ENCODE measurements around the gene GLRA2.

Gene GLRA2

GRCh38 chrX:14616301-14616700 lies 87.0 kb downstream of the GLRA2 start:
- no peak overlapping the region for H3K4me3 ChIP-seq (ENCODE audit: low read depth, low read length)
- no peak for DNase-seq (ENCODE audit: low read depth)
- no peak for TF ChIP-seq CTCF (IDR thresholded peaks at IDR 0.05; ENCODE audit: low read depth, low read length, missing control alignments)

GRCh38 chrX:14616836-14617235 lies 87.5 kb downstream of the GLRA2 start:
- no peak overlapping the region for H3K4me3 ChIP-seq (ENCODE audit: low read depth, low read length)
- no peak for TF ChIP-seq CTCF (IDR thresholded peaks at IDR 0.05; ENCODE audit: low read depth, low read length, missing control alignments)
- DNase-seq (ENCODE audit: low read depth), result no peak

- DNase-seq (ENCODE audit: low read depth), result no peak
- no peak for TF ChIP-seq CTCF (IDR thresholded peaks at IDR 0.05; ENCODE audit: low read depth, low read length, missing control alignments)
- H3K4me3 ChIP-seq (ENCODE audit: low read depth, low read length), result no peak overlapping the region
These were observed 89.0 kb downstream of the GLRA2 start for GRCh38 chrX:14618177-14618965.

GRCh38 chrX:14630733-14631132 lies 101.4 kb downstream of the GLRA2 start:
- H3K4me3 ChIP-seq (ENCODE audit: low read depth, low read length), result no peak overlapping the region
- DNase-seq (ENCODE audit: low read depth), result no peak
- peak; percentile 4 for TF ChIP-seq CTCF (IDR thresholded peaks at IDR 0.05; ENCODE audit: low read depth, low read length, missing control alignments)

- no peak for TF ChIP-seq CTCF (IDR thresholded peaks at IDR 0.05; ENCODE audit: low read depth, low read length, missing control alignments)
- DNase-seq (ENCODE audit: low read depth), result no peak
- H3K4me3 ChIP-seq (ENCODE audit: low read depth, low read length), result no peak overlapping the region
These were observed 112.6 kb downstream of the GLRA2 start for GRCh38 chrX:14641681-14642655.

GRCh38 chrX:14660970-14661369 lies 131.6 kb downstream of the GLRA2 start:
- no peak for DNase-seq (ENCODE audit: low read depth)
- TF ChIP-seq CTCF (IDR thresholded peaks at IDR 0.05; ENCODE audit: low read depth, low read length, missing control alignments), result no peak
- no peak overlapping the region for H3K4me3 ChIP-seq (ENCODE audit: low read depth, low read length)
